IPS-11a (cell line): ENCODE results near the gene EPS8L2.

Experiments
- H3K4me3 ChIP-seq: one replicate; pipeline ENCODE4 v1.5.1; 2013; ENCODE audit warnings: low read depth, low read length, control low read depth

The EPS8L2 gene

DNA sequence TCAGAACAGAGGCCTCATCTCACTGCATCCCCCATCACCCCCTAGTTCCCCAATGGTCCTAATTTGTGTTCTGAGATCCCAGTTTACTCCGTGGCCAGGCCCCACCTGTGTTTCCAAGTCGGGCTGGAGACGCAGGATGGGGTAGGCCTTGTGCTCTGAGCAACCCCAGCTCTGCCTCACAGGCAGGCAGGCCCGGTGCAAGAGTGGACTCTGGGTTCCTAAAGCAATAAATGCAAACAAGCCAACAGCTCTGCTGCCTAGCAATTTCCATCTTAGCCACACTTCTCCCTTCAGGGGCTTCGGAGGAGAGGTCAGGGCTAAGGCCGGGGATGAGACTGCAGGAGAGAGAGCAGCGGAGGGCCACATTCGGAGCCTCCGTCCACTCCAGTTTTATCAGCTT, 2.5 kb upstream of the EPS8L2 start:
- H3K4me3 ChIP-seq, result no peak overlapping the region

DNA sequence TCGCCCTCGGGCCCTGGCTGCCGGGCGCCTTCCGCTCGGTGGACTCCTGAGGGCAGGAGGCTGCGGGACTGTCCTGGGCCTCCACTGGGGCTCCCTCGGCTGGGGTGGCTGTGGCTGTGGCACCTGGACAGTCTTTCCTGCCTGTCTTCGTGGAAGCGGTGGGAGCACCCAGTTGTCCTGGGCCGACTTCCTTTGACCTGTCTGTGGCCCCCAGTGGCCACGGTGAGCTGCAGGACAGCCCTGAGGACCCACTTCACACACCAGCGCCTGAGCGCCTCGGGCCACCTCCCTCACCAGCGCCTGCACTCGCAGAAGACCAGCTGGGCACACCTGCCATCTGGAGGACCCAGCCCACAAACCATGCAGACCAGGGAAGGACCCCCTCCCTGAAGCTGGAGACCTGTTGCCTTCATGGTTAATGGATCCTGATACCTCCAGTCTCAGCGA, 1.8 kb upstream of the EPS8L2 start:
- no peak overlapping the region for H3K4me3 ChIP-seq

DNA sequence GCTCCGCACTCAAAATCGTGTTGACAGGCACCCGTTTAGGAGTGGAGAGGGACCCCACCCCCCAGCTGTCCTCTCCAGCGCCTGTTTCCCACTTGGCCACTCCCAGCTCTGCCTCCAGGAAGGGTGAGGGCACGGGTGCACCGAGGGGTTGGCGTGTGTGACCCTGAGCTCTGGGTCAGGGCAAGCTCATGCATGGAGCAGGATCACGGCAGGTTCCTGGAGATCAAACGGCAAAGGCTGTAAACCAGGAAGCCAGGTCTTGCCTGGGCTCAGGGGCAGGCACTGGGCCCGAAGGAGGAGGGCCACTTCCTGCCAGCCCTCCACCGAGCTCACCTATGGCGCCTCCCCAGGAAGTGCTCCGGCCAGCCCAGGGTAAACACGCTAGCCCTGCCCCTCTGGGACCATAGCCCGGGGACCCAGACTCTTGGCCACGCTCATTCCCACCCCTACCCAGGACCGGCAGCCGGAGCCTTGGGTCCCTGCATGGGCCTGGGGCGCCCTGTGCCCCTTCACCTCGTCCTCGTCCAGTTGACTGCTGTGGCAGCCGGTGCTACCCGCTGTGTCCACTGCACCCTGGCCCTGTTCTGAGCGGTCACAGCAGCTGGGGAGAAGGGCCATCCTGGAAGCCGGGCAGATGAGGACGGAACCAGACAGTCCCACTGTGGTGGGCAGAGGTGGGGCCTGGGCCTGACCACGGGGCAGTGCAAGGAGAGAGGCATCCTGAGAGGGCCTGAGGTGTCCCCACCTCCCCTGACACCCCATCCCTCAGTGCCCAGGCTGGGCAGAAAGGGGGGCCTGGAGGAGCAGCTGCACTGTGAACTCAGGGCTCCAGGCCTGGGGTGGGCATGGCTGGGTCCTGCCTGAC, 1.0 kb upstream of the EPS8L2 start:
- H3K4me3 ChIP-seq, result peak overlapping the region; percentile 24

DNA sequence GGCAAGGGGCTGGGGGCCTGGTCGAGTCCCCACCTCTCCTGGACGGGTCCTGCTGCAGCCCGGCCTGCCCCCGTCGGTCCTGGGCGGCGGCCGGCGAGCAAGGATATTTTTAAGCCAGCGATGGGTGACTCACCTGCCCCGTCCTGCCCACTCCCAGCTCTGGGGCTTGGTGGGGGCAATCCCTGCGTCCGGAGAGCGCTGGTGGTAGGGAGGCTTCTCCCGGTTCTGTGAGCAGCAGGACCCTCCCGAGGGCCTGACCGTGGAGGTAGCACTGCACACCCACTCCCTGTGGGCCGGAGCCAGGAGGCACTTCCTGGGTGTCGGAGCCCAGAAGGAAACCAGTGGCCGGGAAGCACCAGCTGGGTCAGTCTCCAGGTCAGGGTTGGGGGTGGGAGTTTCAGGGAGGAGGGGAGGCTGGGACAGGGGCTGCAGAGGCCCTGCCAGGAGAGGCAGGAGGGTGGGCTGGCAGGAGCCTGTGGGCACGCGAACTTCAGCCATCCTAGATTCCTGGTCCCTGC, 467 bp downstream of the EPS8L2 start:
- H3K4me3 ChIP-seq, result peak overlapping the region; percentile 57

DNA sequence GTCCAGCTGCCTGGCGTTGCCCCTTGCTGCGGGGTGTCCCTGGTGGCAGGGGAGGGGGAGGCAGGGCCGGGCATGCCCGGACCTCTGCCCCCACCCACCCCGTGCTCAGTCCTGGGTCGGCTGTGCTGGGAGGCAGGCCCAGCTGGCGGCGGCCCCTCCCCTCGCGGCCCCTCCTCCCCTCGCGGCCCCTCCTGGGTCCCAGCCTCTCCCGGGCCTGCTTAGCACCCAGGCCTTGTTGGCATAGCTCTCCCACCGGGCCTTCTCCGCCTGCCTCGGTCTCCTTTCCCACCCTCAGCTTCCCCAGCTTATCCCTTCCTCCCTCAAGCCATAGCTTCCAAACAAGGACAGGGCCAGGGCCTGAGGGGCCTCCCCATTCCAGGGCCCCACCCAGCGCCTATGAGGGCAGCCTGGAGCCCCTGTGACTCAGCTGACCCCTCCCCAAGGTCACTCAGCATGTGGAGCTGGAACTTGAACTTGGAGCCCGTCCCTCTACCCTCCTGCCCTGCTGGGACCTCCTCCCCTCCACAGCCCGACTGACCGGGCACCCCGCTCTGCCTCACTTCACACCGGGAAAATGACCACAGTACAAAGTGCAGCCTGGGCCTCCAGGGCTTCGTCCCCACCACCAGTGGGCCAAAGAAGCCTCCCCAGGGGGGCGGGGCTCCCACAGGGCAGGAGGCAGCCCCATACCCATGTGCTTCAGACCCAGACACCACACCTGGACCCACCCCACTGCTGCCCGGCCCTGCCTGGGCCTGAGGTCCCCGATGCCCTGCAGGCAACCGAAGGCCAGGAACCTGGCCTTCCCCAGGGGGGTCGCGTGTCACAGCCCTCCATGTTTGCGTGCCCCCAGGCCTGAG, 1.2 kb downstream of the EPS8L2 start:
- H3K4me3 ChIP-seq, result peak overlapping the region; percentile 57

DNA sequence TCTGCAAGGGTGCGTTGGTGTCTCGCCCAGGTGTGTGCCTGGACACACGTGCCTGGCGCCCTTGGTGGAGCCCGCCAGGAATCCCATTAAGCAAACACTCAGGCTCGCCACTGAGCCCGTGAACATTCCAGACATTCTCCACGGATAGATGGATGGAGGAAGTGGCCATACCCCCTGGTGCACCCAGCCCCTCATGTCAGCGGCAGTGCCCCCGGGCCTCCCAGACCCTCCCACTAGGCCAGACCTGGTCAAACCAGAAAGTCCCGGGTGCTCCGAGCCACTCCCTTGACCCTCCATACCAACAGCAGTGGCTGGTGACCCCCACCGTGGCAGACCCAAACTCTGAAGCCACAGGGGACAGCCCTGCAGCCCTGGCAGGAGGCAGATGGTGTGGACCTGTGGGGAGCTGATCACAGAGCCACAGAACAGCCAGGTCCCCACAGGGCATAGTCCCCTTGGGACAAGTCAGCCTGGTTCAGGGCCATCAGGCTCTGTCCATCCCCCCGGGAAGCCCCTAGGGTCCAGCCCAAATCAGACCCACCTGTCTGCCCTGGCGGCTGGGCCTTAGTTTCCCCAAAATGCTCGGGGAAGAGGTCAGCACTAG, 1.9 kb downstream of the EPS8L2 start:
- no peak overlapping the region for H3K4me3 ChIP-seq

DNA sequence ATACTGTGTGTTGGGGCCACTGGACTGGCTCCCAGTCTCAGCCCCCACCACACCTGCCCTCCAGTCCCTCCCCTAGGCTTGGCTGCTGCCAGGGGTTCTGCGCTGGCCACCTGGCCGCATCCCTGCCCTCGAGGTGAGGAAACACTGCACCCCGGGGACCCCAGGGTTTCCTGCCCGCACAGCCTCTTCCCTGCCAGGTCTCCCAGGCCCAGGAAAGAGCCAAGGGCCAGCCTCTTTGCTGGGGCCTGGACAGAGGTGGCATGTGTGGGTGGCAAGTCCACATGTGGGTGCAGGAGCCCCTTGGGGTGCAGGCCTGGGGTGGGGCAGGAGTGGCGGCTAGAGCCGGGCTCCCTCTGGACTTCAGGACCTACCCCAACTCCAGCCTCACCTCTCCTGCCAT, 2.5 kb downstream of the EPS8L2 start:
- no peak overlapping the region for H3K4me3 ChIP-seq

DNA sequence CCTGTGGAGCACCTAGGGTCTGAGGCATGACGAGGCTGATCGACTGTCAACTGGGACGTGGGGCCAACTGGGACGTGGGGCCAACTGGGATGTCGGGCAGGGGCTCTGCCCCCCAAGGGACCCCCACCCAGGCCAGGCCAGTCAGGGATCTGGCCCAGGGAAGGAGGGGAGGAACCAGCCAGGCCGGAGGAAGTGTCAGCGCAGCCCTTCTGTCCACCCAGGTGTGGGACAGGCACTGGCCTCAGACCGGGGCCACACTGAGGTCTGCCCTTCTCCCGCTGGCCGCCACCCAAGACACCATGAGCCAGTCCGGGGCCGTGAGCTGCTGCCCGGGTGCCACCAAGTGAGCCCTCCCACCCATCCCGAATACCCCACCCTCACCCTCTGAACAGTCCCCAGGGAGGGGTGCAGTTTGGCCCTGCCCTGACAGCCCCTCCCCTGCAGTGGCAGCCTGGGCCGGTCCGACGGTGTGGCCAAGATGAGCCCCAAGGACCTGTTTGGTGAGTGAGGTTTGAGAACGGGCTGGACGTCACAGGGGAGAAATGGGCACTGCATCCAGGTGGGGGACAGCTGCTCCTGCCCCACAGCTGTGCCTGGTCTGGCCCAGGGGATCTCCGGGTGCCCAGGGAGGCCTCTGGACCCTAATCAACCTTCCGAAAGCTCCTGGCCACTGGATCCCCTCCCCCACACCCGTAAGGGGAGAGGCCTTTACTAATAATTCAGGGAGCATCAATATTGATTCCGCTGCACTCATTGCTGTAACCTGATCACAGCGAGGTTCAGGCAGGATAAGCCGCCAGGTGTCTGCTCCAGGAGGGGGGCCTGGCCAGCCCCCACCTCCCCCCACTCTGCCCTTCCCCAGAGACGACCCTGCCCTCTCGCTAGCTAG, 3.3 kb downstream of the EPS8L2 start:
- H3K4me3 ChIP-seq, result no peak overlapping the region

DNA sequence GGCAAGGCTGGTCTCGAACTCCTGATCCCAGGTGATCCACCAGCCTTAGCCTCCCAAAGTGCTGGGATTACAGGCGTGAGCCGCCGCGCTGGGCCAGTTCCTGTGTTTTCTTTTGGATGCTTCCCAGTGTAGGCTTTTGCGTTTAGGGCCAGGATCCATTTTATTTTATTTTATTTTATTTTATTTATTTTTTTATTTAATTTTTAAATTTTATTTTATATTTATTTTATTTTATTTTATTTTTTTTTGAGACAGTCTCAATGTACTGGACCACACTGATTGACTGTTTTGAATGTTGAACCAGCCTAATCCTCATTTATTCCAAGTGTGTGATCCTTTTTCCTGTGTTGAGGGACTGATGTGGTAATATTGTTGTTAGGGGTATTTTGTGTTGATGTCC, 8.4 kb downstream of the EPS8L2 start:
- no peak overlapping the region for H3K4me3 ChIP-seq

DNA sequence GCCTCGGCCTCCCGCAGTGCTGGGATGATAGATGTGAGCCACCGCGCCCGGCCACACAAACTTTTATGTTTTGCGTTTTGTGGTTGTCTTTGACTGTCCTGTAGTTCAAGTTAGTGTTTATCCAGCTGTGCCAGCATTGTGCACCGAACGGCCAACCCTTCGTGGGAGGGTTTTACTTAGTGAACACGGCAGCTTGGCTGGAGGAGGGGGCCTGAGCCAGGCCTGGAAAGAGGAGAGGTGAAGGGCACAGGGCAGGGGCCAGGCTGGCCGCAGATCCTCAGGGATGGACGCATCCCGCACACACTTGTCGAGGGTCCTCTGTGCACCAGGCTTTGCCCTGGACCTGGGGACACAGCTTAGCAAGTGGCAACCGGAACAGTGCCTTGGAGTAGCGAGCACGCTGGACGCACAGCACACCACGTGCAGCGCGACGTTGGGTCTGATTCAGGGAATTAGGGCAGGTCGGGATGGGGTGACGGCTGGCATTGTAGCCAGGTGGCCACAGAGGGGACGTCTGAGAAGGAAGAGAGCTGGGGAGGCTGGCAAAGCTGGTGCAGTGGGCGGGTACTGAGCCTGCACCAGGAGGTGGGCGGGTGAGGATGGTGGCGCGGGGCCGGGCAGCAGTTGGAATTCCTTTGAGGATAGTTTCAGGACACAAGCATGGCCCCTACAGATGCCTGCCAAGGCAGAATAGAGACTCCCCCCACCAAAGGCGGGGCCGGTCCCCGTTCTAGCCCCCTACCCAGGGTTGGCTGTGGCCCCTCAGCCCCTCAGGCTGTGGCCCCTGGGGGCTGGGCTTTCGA, 13.4 kb downstream of the EPS8L2 start:
- no peak overlapping the region for H3K4me3 ChIP-seq

DNA sequence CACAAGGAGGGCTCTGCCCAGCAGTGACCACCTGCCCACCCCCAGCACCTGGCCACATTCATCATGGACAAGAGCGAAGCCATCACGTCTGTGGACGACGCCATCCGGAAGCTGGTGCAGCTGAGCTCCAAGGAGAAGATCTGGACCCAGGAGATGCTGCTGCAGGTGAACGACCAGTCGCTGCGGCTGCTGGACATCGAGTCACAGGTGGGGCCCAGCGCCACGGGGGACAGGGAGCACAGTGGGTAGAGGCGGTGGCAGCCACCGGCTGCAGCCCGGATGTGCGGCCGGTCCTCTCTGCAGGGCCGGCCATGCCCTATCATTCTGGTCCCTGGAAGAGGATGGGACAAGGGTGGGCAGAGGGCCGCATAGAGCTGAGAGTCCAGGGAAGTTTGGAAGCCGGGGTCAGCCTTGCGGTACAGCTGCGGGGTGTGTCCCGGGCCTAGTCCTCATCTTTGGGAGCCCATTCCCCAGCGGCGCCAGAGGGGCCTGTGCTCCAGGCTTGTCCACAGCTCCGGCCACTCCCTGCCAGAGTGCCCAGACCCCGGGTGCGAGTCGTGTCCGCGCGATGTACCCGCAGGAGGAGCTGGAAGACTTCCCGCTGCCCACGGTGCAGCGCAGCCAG, 14.1 kb downstream of the EPS8L2 start:
- no peak overlapping the region for H3K4me3 ChIP-seq

DNA sequence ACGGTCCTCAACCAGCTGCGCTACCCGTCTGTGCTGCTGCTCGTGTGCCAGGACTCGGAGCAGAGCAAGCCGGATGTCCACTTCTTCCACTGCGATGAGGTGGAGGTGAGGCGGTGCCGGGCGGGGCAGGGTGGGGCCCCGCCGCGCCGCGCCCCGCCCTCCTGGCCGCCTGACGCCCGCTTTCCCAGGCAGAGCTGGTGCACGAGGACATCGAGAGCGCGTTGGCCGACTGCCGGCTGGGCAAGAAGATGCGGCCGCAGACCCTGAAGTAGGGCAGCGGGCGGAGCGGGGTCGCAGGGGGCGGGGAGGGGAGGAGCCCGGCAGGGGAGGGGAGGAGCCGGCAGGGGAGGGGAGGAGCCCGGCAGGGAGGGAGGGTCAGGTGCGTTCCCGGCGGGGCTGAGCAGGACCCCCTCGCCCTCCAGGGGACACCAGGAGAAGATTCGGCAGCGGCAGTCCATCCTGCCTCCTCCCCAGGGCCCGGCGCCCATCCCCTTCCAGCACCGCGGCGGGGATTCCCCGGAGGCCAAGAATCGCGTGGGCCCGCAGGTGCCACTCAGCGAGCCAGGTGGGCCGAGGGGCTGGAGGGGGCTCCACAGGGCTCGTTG, 14.7 kb downstream of the EPS8L2 start:
- H3K4me3 ChIP-seq, result no peak overlapping the region

DNA sequence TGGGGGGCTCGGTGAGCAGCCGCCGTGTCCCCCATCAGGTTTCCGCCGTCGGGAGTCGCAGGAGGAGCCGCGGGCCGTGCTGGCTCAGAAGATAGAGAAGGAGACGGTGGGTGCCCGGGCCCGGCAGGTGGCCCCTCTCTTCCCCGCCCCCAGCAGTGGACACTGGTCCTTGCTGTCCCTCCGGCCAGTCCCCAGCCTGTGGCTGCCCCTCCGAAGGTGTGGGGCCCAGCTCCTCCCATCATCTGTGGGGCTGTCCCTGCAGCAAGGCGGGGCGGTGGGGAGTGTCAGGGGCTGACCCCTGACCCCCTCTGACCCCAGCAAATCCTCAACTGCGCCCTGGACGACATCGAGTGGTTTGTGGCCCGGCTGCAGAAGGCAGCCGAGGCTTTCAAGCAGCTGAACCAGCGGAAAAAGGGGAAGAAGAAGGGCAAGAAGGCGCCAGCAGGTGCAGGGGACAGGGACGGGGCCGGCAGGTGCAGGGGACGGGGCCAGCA, 15.3 kb downstream of the EPS8L2 start:
- H3K4me3 ChIP-seq, result no peak overlapping the region

DNA sequence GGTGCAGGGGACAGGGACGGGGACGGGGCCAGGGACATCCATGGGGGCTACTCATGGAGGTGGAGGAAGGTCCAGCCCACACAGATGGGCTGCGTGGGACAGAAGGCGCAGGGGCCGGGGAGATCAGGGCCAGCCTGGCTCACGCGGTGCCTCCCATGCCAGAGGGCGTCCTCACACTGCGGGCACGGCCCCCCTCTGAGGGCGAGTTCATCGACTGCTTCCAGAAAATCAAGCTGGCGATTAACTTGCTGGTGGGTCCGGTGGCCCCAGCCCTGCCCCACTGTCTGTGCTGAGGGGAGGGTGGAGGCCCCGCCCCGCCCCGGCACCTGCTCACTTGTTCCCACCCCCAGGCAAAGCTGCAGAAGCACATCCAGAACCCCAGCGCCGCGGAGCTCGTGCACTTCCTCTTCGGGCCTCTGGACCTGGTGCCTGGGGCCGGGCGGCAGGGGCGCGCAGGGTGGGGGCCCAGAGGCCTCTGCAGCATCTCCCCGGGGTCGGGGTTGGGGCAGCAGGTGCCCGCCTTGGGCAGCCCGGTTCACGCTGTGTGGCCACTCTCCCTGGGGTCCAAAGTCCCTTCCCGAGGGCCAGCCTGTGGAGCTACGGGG, 15.8 kb downstream of the EPS8L2 start:
- no peak overlapping the region for H3K4me3 ChIP-seq

DNA sequence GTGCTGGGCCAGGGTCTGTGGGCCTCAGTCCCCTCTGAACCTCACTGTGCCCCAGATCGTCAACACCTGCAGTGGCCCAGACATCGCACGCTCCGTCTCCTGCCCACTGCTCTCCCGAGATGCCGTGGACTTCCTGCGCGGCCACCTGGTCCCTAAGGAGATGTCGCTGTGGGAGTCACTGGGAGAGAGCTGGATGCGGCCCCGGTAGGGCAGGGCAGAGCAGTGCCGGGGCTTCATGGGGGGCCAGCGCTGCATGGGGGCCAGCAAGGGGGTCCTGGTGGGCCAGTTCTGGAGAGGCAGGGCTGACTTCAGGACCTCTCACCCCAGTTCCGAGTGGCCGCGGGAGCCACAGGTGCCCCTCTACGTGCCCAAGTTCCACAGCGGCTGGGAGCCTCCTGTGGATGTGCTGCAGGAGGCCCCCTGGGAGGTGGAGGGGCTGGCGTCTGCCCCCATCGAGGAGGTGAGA, 16.3 kb downstream of the EPS8L2 start:
- H3K4me3 ChIP-seq, result no peak overlapping the region

DNA sequence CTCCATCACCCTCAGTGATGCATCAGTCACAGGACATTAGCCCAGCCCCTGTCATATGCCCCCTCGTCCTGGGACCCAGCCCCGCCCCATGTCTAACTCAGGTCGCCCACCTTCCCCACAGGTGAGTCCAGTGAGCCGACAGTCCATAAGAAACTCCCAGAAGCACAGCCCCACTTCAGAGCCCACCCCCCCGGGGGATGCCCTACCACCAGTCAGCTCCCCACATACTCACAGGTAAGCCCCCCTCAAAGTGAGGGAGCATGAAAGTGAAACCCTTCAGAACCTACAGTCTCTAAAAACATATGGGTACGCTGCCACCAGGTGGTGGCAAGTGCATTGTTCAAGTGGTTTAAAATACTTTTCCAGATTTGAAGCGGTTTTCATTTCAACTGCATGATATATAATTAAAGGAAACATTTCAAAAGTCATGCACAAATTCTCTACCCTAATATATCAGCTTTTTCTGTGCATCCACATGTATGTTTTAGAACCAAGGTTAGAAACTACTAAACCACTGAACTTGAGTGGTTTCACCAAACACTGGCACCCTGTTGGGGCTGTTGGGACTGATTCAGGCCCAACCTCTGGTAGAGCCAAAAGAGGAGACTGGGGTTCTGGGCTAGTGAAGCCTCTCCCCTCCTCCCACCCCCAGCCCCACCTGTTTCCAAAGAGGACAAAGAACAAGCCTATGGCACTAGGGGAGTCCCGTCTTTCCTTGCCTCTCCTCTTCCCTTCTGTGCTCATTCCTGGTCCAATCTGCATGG, 17.3 kb downstream of the EPS8L2 start:
- H3K4me3 ChIP-seq, result no peak overlapping the region

DNA sequence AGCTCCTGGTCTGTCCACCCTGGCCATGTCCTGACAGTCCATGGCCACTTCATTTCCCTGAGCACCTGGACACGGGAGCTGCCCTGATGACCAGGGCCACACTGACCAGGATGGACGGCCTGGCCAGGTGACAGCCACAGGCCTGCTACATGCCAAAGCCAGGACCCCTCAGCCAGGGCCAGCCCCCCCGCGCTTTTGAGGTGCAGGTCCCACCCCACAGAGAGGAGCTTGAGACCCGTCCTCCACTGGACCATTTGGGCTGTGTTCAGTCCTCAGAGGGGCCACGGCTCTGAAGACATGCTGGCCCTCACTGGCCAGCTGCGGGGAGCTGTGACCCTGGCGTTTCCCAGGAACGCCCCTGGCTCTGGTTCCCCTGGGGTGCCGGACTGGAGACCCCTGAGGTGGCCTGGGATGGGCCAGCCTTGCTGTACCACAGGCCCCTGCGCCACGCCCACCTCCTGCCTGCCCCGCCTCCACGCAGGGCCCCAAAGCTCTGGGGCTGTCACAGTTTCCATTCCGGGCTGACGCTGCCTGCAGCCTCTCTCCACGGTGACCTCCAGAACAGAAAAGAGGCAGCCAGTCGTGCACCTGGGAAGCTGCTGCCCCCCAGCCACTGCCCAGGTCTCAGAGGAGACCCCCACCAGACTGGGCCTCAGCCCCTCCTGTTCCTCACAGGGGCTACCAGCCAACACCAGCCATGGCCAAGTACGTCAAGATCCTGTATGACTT, 18.2 kb downstream of the EPS8L2 start:
- H3K4me3 ChIP-seq, result no peak overlapping the region
